Fibroblast of lung (primary cell): Measurements from ENCODE around the gene CUL2. TPM values are rescaled to one million over a fixed set of nuclear protein-coding genes. Genes with fewer than 3 reads are reported as not detected.

Experiments used
- DNase-seq, 2 donors: peaks; one replicate each; pipeline versions ENCODE4 v3.0.0 to v3.0.0-alpha.2; 2010; ENCODE audit warnings: low read depth in 2 of 2
- H2AFZ ChIP-seq: 2 replicates; pipeline ENCODE4 v1.5.1; 2012; ENCODE audit warnings: low read length, control low read depth, inconsistent platforms
- H3K27ac ChIP-seq: 2 replicates; pipeline ENCODE4 v1.5.1; 2011; ENCODE audit warnings: low read length, control low read depth; ENCODE audit not compliant: insufficient read depth
- H3K27me3 ChIP-seq: 2 replicates; pipeline ENCODE4 v1.5.1; 2011; ENCODE audit warnings: mild to moderate bottlenecking, low read length; ENCODE audit not compliant: control insufficient read depth, insufficient read depth
- H3K36me3 ChIP-seq: 2 replicates; pipeline ENCODE4 v1.5.1; 2011; ENCODE audit warnings: low read length; ENCODE audit not compliant: control insufficient read depth, insufficient read depth
- H3K4me1 ChIP-seq: 2 replicates; pipeline ENCODE4 v1.5.1; 2011; ENCODE audit warnings: low read length; ENCODE audit not compliant: control insufficient read depth, insufficient read depth; ENCODE audit errors: extremely low read depth
- H3K4me2 ChIP-seq: 2 replicates; pipeline ENCODE4 v1.5.1; 2011; ENCODE audit warnings: low read length, control low read depth; ENCODE audit not compliant: insufficient read depth; ENCODE audit errors: extremely low read depth
- H3K4me3 ChIP-seq, 4 experiments: fragments of 200-600 bp in 1 of 4; sonication (generic) in 1 of 4; replicated peaks in 1 of 4; 2 replicates each; pipeline ENCODE4 v1.5.1; 2011 to 2016; ENCODE audit warnings: low read length in 4 of 4, low read depth in 3 of 4, mild to moderate bottlenecking in 3 of 4, control low read depth in 2 of 4, inconsistent platforms in 1 of 4, mixed read lengths in 1 of 4; ENCODE audit not compliant: insufficient read depth in 1 of 4; ENCODE audit errors: control extremely low read depth in 1 of 4
- H3K79me2 ChIP-seq: 2 replicates; pipeline ENCODE4 v1.5.1; 2012; ENCODE audit warnings: mild to moderate bottlenecking, low read length, inconsistent platforms; ENCODE audit not compliant: control insufficient read depth, insufficient read depth
- H3K9ac ChIP-seq: 2 replicates; pipeline ENCODE4 v1.5.1; 2011; ENCODE audit warnings: mild to moderate bottlenecking, low read length, control low read depth; ENCODE audit not compliant: insufficient read depth
- H3K9me3 ChIP-seq: 2 replicates; pipeline ENCODE4 v1.5.1; 2012; ENCODE audit warnings: low read depth, low read length; ENCODE audit not compliant: control insufficient read depth, insufficient read depth
- H4K20me1 ChIP-seq: 2 replicates; pipeline ENCODE4 v1.5.1; 2011; ENCODE audit warnings: low read length; ENCODE audit not compliant: control insufficient read depth, insufficient read depth; ENCODE audit errors: extremely low read depth
- EZH2 ChIP-seq: IDR thresholded peaks from 2 replicates; pipeline ENCODE4 v1.5.1; 2012; ENCODE audit warnings: low read length, control low read depth, mild to moderate bottlenecking; ENCODE audit errors: missing control alignments
- polyA plus RNA-seq, 2 donors: library from polyadenylated mRNA; depleted of rRNA in 1 of 2; stranded (reverse) in 1 of 2; unstranded in 1 of 2; fragments of >200 nt; gene quantifications; 2 replicates each; pipeline ENCODE4 v1.2.1, GENCODE V29; 2011 to 2012; ENCODE audit warnings: missing spikeins in 1 of 2
- total RNA-seq: library from RNA; depleted of rRNA; stranded (reverse); fragments of >200 nt; gene quantifications from 2 replicates; pipeline ENCODE4 v1.2.1, GENCODE V29; 2014
- TF ChIP-seq, protein P1 (sequence below), 2 donors: IDR thresholded peaks in 1 of 2; conservative IDR thresholded peaks in 1 of 2; 1 replicate in 1 of 2; 2 replicates in 1 of 2; pipeline ENCODE4 v1.5.1; 2011 to 2012; ENCODE audit warnings: low read length in 2 of 2, control low read depth in 1 of 2, inconsistent platforms in 1 of 2, low read depth in 1 of 2, mild to moderate bottlenecking in 1 of 2

The CUL2 gene
- total and polyA plus RNA-seq, 2 donors (not counting 1 experiment from before 2014, with no cell fraction given), result 22.8 to 36.0 TPM

DNA sequence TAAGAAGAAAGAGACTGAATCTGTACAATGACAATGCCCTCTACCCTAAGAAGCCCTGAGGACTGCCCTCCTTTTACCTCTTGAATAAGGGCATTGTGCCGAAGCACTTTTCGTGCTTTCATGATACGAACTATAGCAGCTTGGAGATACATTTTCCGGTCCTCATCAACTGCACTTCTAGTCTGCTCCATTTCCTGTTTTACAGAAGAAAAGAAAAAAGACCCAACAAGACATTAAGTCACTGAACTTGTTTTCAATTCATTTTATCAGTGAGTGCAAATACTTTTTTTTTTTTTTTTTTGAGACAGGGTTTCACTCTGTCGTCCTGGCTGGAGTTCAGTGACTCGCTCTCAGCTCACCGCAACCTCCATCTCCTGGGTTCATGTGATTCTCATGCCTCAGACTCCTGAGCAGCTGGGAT lies 78.4 kb downstream of the CUL2 start:
- H3K9me3 ChIP-seq, result no peaks in the 10 kb centered on the region
- H3K9ac ChIP-seq, result no peak overlapping the region
- no peaks in the 10 kb centered on the region for H3K79me2 ChIP-seq
- H3K4me1 ChIP-seq, result peaks cover under 1% of the 10 kb centered on the region
- no peak overlapping the region for H2AFZ ChIP-seq
- TF ChIP-seq, protein P1, sequence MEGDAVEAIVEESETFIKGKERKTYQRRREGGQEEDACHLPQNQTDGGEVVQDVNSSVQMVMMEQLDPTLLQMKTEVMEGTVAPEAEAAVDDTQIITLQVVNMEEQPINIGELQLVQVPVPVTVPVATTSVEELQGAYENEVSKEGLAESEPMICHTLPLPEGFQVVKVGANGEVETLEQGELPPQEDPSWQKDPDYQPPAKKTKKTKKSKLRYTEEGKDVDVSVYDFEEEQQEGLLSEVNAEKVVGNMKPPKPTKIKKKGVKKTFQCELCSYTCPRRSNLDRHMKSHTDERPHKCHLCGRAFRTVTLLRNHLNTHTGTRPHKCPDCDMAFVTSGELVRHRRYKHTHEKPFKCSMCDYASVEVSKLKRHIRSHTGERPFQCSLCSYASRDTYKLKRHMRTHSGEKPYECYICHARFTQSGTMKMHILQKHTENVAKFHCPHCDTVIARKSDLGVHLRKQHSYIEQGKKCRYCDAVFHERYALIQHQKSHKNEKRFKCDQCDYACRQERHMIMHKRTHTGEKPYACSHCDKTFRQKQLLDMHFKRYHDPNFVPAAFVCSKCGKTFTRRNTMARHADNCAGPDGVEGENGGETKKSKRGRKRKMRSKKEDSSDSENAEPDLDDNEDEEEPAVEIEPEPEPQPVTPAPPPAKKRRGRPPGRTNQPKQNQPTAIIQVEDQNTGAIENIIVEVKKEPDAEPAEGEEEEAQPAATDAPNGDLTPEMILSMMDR (conservative IDR thresholded peaks at IDR 0.05 in 1 of 2, IDR thresholded peaks at IDR 0.05 in 1 of 2; ENCODE audit: low read depth in 1 of 2, low read length in 2 of 2), result no peak
- TF ChIP-seq EZH2, result no peak
- no peaks in the 10 kb centered on the region for H4K20me1 ChIP-seq
- H3K36me3 ChIP-seq, result peaks cover 2% of the 10 kb centered on the region
- H3K4me3 ChIP-seq, result no peak overlapping the region
- H3K4me2 ChIP-seq, result no peak overlapping the region
- no peak overlapping the region for H3K27ac ChIP-seq
- H3K27me3 ChIP-seq, result no peaks in the 10 kb centered on the region
- peak in 1 of 2 donors; percentile 57 for DNase-seq

DNA sequence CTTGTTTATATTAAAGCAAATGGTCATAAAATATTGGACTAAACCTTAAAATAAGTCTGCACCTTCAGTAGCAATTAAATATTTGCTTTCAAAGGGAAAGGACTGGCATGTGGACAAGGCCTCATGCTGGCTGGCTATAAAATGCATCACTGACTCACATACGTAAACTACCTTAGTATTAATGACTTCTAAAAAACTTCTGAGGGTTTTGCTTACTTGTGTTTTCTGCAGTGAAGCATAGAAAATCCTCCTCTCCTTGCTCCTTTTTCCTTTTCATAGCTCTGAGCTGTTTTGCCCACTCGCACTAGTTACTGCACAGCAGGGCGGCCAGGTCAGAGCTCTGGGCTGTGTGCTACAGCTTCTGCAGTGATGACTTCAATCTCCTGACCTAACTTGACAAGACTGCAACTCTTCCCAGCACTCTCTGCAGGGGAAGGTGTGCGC lies 82.3 kb downstream of the CUL2 start:
- H3K27ac ChIP-seq, result no peak overlapping the region
- DNase-seq, result peak in 1 of 2 donors; percentile 39

DNA sequence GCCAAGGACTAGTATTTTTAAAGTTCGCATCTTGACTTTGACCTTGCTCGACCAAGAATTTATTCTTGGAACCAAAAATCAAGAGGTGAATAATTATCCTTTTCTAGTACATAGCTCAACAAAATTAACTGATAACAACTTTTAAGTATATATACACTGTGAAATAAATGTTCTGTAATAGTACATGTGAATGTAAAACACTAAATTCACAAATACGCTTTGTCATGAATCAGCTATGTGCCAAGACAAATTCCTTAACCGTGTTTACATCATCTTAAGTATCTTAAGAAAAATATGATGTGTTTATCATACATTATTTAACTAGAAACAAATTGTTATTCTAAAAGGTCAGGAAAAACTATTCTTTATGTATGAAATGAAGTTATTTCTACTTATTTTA lies 83.3 kb downstream of the CUL2 start:
- H2AFZ ChIP-seq, result no peak overlapping the region
- H3K9ac ChIP-seq, result no peak overlapping the region
- no peak overlapping the region for H3K4me2 ChIP-seq
- DNase-seq, result peak; percentile 64 to 78
- peaks cover 2% of the 10 kb centered on the region for H3K36me3 ChIP-seq
- H4K20me1 ChIP-seq, result no peaks in the 10 kb centered on the region
- no peaks in the 10 kb centered on the region for H3K79me2 ChIP-seq
- no peaks in the 10 kb centered on the region for H3K27me3 ChIP-seq
- no peak overlapping the region for H3K4me3 ChIP-seq
- peaks cover 2% of the 10 kb centered on the region for H3K4me1 ChIP-seq
- no peaks in the 10 kb centered on the region for H3K9me3 ChIP-seq
- H3K27ac ChIP-seq, result peak overlapping the region; percentile 64
- TF ChIP-seq, protein P1 (conservative IDR thresholded peaks at IDR 0.05 in 1 of 2, IDR thresholded peaks at IDR 0.05 in 1 of 2; ENCODE audit: low read depth in 1 of 2, low read length in 2 of 2), result no peak
- TF ChIP-seq EZH2, result no peak

More for the DNA sequence above, 82.3 kb downstream of the CUL2 start:
- no peak overlapping the region for H3K4me2 ChIP-seq
- no peak overlapping the region for H3K9ac ChIP-seq
- H3K4me1 ChIP-seq, result peaks cover 2% of the 10 kb centered on the region
- no peaks in the 10 kb centered on the region for H4K20me1 ChIP-seq
- H3K79me2 ChIP-seq, result no peaks in the 10 kb centered on the region
- H3K36me3 ChIP-seq, result peaks cover 2% of the 10 kb centered on the region
- TF ChIP-seq, protein P1 (conservative IDR thresholded peaks at IDR 0.05 in 1 of 2, IDR thresholded peaks at IDR 0.05 in 1 of 2; ENCODE audit: low read depth in 1 of 2, low read length in 2 of 2), result no peak
- TF ChIP-seq EZH2, result no peak
- no peak overlapping the region for H2AFZ ChIP-seq
- H3K4me3 ChIP-seq, result no peak overlapping the region
- H3K9me3 ChIP-seq, result no peaks in the 10 kb centered on the region
- H3K27me3 ChIP-seq, result no peaks in the 10 kb centered on the region
